Smooth muscle cell (in vitro differentiated cells): ENCODE data around the gene ST6GAL1. TPM values are rescaled to one million over a fixed set of nuclear protein-coding genes. Genes with fewer than 3 reads are reported as not detected.
"Not testable (repeated sequence)": the region's sequence is repeated elsewhere in the genome, so short reads cannot be mapped to it uniquely, and the experiment has no call there.

Experiments
- DNase-seq: peaks from one replicate; lab custom pipeline; 2025; ENCODE audit not compliant: unreplicated experiment; lab: John Stamatoyannopoulos, UW
- H2AFZ ChIP-seq: fragments of 200-600 bp; sonication (generic); 2 replicates; pipeline ENCODE4 v1.6.0; 2016; ENCODE audit warnings: antibody characterized with exemption, low read depth, mild to moderate bottlenecking
- H3F3A ChIP-seq: fragments of 200-600 bp; sonication (generic); 2 replicates; pipeline ENCODE4 v1.6.0; 2017; ENCODE audit warnings: antibody characterized with exemption, low read depth
- H3K27ac ChIP-seq: fragments of 200-600 bp; sonication (generic); 2 replicates; pipeline ENCODE4 v1.5.1; 2016; ENCODE audit warnings: low read depth, mild to moderate bottlenecking
- H3K27me3 ChIP-seq: fragments of 200-600 bp; sonication (generic); 2 replicates; pipeline ENCODE4 v1.6.1; 2016; ENCODE audit warnings: low read depth, mild to moderate bottlenecking
- H3K36me3 ChIP-seq: fragments of 200-600 bp; sonication (generic); 2 replicates; pipeline ENCODE4 v1.5.1; 2016; ENCODE audit warnings: low read depth
- H3K4me1 ChIP-seq: fragments of 200-600 bp; sonication (generic); 2 replicates; pipeline ENCODE4 v1.5.1; 2016; ENCODE audit warnings: low read depth
- H3K4me2 ChIP-seq: fragments of 200-600 bp; sonication (generic); 2 replicates; pipeline ENCODE4 v1.6.0; 2016; ENCODE audit warnings: mild to moderate bottlenecking
- H3K4me3 ChIP-seq: fragments of 200-600 bp; sonication (generic); 2 replicates; pipeline ENCODE4 v1.5.1; 2016; ENCODE audit warnings: mild to moderate bottlenecking
- H3K79me2 ChIP-seq: fragments of 200-600 bp; sonication (generic); 2 replicates; pipeline ENCODE4 v1.6.0; 2016; ENCODE audit warnings: low read depth, mild to moderate bottlenecking
- H3K9ac ChIP-seq: fragments of 200-600 bp; sonication (generic); 2 replicates; pipeline ENCODE4 v1.6.0; 2016; ENCODE audit warnings: low read depth
- H3K9me3 ChIP-seq: fragments of 200-600 bp; sonication (generic); replicated peaks from 2 replicates; pipeline ENCODE4 v1.5.1; 2016; ENCODE audit warnings: low read depth
- H4K20me1 ChIP-seq: fragments of 200-600 bp; sonication (generic); 2 replicates; pipeline ENCODE4 v1.6.0; 2016; ENCODE audit warnings: low read depth
- WGBS: methylation state at CpG from one replicate; pipeline ENCODE4 v1.1.7; 2016; ENCODE audit warnings: low lambda C conversion rate; 5-methylcytosine and 5-hydroxymethylcytosine counted together
- polyA plus RNA-seq: library from polyadenylated mRNA; unstranded; fragments of >200 nt; fragmentation: Nextera tagmentation; extraction: Ambion mirVana; gene quantifications from 2 replicates; pipeline ENCODE4 v1.2.1, GENCODE V29; 2016
- total RNA-seq: library from RNA; depleted of rRNA; stranded (reverse); fragments of >200 nt; gene quantifications from 2 replicates; pipeline ENCODE4 v1.2.3, GENCODE V29; 2014
- TF ChIP-seq, protein P1 (sequence below): fragments of 200-600 bp; sonication (generic); IDR thresholded peaks from 2 replicates; pipeline ENCODE4 v1.5.1; 2017; ENCODE audit warnings: borderline replicate concordance, mild to moderate bottlenecking, antibody characterized with exemption; ENCODE audit not compliant: insufficient read depth, poor library complexity, severe bottlenecking

ST6GAL1 gene
- total and polyA plus RNA-seq, 2 experiments from 2014 or later: 3.5 to 8.9 TPM

- Histone ChIP-seq H3K9me3 (no peaks in the 10 kb centered on the region), H3K36me3 (no peaks in the 10 kb centered on the region), H3K9ac (no peak overlapping the region), H3K79me2 (no peaks in the 10 kb centered on the region), H3K4me3 (no peak overlapping the region), H3K4me2 (no peak overlapping the region), H2AFZ (no peak overlapping the region), H3K27me3 (no peaks in the 10 kb centered on the region), H4K20me1 (no peaks in the 10 kb centered on the region), H3K4me1 (no peaks in the 10 kb centered on the region), H3K27ac (no peak overlapping the region), H3F3A (no peaks in the 10 kb centered on the region)
- no peak for DNase-seq
- 95% methylated on average over 2 of the region's 2 CpGs for WGBS
- TF ChIP-seq, protein P1, sequence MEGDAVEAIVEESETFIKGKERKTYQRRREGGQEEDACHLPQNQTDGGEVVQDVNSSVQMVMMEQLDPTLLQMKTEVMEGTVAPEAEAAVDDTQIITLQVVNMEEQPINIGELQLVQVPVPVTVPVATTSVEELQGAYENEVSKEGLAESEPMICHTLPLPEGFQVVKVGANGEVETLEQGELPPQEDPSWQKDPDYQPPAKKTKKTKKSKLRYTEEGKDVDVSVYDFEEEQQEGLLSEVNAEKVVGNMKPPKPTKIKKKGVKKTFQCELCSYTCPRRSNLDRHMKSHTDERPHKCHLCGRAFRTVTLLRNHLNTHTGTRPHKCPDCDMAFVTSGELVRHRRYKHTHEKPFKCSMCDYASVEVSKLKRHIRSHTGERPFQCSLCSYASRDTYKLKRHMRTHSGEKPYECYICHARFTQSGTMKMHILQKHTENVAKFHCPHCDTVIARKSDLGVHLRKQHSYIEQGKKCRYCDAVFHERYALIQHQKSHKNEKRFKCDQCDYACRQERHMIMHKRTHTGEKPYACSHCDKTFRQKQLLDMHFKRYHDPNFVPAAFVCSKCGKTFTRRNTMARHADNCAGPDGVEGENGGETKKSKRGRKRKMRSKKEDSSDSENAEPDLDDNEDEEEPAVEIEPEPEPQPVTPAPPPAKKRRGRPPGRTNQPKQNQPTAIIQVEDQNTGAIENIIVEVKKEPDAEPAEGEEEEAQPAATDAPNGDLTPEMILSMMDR: no peak
Observed at GRCh38 chr3:187046033-187046432, 115.7 kb downstream of the ST6GAL1 start.

DNA sequence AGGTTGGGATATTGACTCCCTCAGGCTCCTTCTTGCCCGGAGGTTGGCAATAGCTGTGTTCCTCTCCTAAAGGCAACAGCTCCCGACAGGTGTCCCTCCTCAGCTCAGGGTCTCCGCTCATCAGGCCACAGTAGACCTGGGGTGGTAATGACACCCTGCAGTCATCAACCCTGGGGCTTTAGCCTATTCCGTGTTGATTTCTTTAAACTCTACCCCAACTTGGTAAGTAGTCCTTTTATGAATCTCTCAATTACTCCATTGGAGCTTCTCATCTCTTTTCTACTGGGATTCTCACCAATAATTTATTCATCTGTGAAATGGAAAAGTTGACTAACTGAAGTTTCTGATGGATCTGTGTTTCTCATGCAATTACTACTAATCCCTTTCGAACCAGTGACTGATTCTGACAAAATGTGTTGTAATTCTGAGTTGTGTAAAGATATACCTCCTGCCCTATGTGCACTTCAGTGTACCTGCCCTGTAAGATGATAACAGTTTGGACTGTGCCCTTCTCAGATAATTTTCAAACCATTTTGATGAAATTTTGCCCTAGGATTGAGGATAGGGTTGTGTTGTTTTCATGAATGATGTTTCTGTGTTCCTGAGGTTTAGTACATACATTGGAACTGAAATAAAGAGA lies 119.3 kb downstream of the ST6GAL1 start:
- no peaks in the 10 kb centered on the region for H3F3A ChIP-seq
- no peak overlapping the region for H3K4me3 ChIP-seq
- no peak overlapping the region for H3K4me2 ChIP-seq
- no peak for DNase-seq
- no peak overlapping the region for H3K27ac ChIP-seq
- H3K36me3 ChIP-seq: no peaks in the 10 kb centered on the region
- no peaks in the 10 kb centered on the region for H3K9me3 ChIP-seq
- H3K79me2 ChIP-seq: no peaks in the 10 kb centered on the region
- no peak overlapping the region for H3K9ac ChIP-seq
- H3K27me3 ChIP-seq: no peaks in the 10 kb centered on the region
- H4K20me1 ChIP-seq: no peaks in the 10 kb centered on the region
- WGBS: 77% methylated on average over 5 of the region's 5 CpGs
- H2AFZ ChIP-seq: no peak overlapping the region
- H3K4me1 ChIP-seq: no peaks in the 10 kb centered on the region
- TF ChIP-seq, protein P1: no peak

DNA sequence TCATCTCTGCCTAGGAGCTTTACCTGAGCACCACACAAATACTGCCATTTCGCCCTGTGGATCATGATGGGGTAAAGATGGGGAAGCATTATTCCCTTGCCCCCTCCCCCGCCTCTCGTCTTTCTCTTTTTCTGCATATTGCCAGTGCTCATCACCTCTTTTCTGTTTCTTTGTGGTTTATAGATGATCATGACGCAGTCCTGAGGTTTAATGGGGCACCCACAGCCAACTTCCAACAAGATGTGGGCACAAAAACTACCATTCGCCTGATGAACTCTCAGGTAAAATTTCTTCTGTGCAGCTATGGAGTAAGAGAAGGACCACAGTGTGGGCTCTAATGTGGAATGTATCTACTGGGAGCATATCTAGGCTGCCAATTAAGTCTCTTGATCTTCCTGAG lies 120.7 kb downstream of the ST6GAL1 start:
- no peak overlapping the region for H3K9ac ChIP-seq
- no peaks in the 10 kb centered on the region for H3K9me3 ChIP-seq
- H3K4me2 ChIP-seq: no peak overlapping the region
- TF ChIP-seq, protein P1: no peak
- no peaks in the 10 kb centered on the region for H3K4me1 ChIP-seq
- no peak overlapping the region for H3K4me3 ChIP-seq
- WGBS: 95% methylated on average over 5 of the region's 5 CpGs
- no peaks in the 10 kb centered on the region for H3K79me2 ChIP-seq
- H3K36me3 ChIP-seq: no peaks in the 10 kb centered on the region
- H4K20me1 ChIP-seq: no peaks in the 10 kb centered on the region
- no peaks in the 10 kb centered on the region for H3F3A ChIP-seq
- no peak for DNase-seq
- H3K27me3 ChIP-seq: no peaks in the 10 kb centered on the region
- no peak overlapping the region for H2AFZ ChIP-seq
- no peak overlapping the region for H3K27ac ChIP-seq

- 96% methylated on average over 3 of the region's 3 CpGs for WGBS
- Histone ChIP-seq H3K4me3 (no peak overlapping the region), H2AFZ (no peak overlapping the region), H3K27ac (no peak overlapping the region), H4K20me1 (no peaks in the 10 kb centered on the region), H3K4me1 (no peaks in the 10 kb centered on the region), H3K9ac (no peak overlapping the region), H3K79me2 (no peaks in the 10 kb centered on the region), H3K27me3 (no peaks in the 10 kb centered on the region), H3F3A (no peaks in the 10 kb centered on the region), H3K9me3 (no peaks in the 10 kb centered on the region), H3K4me2 (no peak overlapping the region), H3K36me3 (no peaks in the 10 kb centered on the region)
- TF ChIP-seq, protein P1: no peak
- no peak for DNase-seq
Observed at GRCh38 chr3:187051724-187052366, 121.5 kb downstream of the ST6GAL1 start.

DNA sequence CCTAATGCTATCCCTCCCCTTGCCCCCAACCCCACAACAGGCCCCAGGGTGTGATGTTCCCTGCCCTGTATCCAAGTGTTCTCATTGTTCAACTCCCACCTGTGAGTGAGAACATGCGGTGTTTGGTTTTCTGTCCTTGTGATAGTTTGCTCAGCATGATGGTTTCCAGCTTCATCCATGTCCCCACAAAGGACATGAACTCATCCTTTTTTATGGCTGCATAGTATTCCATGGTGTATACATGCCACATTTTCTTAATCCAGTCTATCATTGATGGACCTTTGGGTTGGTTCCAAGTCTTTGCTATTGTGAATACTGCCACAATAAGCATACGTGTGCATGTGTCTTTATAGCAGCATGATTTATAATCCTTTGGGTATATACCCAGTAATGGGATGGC lies 122.1 kb downstream of the ST6GAL1 start:
- not testable (repeated sequence) for H3F3A ChIP-seq, H3K4me3 ChIP-seq, H3K27me3 ChIP-seq, H3K27ac ChIP-seq, H3K4me1 ChIP-seq, H3K9me3 ChIP-seq, H3K4me2 ChIP-seq, H3K79me2 ChIP-seq, H4K20me1 ChIP-seq, H3K36me3 ChIP-seq, DNase-seq, H3K9ac ChIP-seq, H2AFZ ChIP-seq
- WGBS: 98% methylated on average over 2 of the region's 2 CpGs

- 98% methylated on average over 2 of the region's 2 CpGs for WGBS
- H3K36me3 ChIP-seq, H3K79me2 ChIP-seq, H2AFZ ChIP-seq, H3K9ac ChIP-seq, H3K4me2 ChIP-seq, H3K27me3 ChIP-seq, H3K4me3 ChIP-seq, H3K4me1 ChIP-seq, H3F3A ChIP-seq, H3K9me3 ChIP-seq, H4K20me1 ChIP-seq, H3K27ac ChIP-seq, DNase-seq: not testable (repeated sequence)
Observed at GRCh38 chr3:187054433-187054832, 124.1 kb downstream of the ST6GAL1 start.
